ENCODE measurements around the gene C4orf50.

C4orf50 gene

GRCh38 chr4:6018331-6018730 is at the start of gene C4orf50:
Gene C4orf50, minus strand, starts transcription at chr4:6018431.
- no peak for DNase-seq

- no peak for DNase-seq
Observed at GRCh38 chr4:6065934-6066590, 47.8 kb upstream of the C4orf50 start.

DNA sequence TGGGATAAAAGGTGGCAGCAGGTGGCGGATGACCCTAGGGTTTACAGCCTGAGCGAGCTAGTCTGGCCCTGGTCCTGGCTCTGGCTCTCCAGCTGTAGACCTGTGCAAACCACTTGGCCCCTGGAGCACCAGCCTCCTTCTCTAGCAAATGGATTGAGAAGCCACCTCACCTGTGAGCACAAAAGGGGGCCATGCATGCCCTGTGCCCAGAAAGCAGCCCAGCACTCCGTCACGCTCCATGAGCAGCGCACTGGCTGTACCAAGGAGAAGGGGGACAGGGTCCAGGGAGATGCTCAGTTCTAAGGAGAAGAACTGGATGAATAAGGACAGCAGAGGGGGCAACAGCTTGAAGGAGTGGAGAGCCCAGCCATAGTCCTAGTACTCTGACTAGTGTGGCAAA is 46.9 kb upstream of the C4orf50 start:
- DNase-seq: no peak

GRCh38 chr4:6064383-6064782 is 46.2 kb upstream of the C4orf50 start:
- DNase-seq: no peak

DNA sequence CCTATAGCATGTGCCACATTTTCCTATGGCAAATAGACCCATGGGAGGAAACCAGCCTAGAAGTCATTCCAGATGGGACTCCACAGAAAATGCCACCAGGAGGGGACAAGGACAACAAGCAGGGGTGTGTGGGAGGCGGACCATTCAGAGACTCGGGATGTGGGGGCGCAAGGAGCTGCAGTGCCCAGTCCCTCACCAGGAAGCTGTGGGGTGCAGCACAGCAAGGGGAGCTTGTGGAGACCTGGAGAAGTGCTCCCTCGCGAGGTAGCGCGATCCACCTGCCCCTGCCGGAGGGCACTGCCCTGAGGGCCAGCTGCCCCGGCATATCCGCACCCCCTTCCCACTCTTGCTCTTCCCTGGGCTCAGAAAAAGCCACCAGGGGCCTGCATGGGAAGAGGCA is 45.5 kb upstream of the C4orf50 start:
- no peak for DNase-seq

GRCh38 chr4:6062133-6062532 is 43.9 kb upstream of the C4orf50 start:
- DNase-seq: no peak

- DNase-seq: no peak
Observed at GRCh38 chr4:6059375-6059805, 41.2 kb upstream of the C4orf50 start.

DNA sequence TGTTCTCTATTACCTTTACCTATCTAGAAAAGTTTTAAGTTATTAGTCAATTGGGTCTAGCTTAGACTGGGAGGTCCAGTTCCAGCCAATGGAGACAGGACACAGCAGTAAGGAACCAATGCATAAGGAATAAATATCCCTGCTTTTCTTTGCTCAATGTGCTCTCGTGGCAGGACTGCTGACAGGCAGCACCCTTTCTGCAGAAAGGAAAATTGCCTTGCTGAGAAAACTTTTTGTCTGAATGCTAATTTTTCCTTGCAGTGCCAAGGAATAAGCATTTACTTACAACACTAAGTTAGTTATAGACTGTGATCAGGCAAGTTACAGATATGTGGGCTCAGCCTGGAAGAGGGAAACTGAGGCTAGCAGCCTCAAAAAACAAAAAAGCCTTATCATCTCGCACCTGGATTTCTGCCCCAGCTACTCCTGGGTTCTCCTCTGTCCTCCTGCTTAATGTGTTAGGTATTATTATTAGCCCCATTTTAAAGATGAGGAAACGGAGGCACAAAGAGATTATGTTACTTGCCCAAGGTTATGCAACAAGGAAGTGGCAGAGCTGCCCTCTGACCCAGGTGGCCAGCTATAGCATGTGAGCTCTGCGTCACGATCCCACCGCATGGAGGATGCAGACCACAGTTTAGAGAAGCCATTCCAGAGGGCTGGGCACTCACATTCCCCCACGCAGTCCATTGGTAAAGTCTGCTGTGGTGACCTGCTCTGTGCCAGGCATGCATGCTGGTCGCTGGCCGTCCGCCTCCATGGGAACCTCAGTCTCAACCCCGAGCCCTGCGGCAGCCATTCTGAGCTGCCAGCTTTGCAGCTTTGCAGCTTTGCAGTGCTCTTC is 40.5 kb upstream of the C4orf50 start:
- DNase-seq: no peak

- DNase-seq: no peak
Observed at GRCh38 chr4:6056976-6057766, 38.9 kb upstream of the C4orf50 start.

- no peak for DNase-seq
Observed at GRCh38 chr4:6055436-6055835, 37.2 kb upstream of the C4orf50 start.

DNA sequence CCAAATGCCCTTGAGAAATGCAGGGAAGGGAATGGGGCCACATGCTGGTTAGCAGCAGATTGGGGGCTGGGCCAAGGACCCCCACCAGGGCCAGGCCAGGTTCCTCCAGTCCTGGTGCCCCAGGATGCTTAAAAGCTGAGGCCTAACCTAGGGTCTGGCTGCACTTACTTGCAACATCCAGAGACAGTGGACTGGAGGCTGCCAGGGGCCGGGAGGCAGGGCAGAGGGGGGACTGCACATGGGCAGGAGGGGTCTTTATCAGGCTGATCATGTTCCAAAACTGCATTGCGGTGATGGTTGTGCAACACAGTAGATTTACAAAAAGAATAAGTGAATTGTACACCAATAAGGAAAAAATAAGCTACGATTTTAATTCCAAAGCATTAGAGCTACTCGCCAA is 36.8 kb upstream of the C4orf50 start:
- DNase-seq: no peak

DNA sequence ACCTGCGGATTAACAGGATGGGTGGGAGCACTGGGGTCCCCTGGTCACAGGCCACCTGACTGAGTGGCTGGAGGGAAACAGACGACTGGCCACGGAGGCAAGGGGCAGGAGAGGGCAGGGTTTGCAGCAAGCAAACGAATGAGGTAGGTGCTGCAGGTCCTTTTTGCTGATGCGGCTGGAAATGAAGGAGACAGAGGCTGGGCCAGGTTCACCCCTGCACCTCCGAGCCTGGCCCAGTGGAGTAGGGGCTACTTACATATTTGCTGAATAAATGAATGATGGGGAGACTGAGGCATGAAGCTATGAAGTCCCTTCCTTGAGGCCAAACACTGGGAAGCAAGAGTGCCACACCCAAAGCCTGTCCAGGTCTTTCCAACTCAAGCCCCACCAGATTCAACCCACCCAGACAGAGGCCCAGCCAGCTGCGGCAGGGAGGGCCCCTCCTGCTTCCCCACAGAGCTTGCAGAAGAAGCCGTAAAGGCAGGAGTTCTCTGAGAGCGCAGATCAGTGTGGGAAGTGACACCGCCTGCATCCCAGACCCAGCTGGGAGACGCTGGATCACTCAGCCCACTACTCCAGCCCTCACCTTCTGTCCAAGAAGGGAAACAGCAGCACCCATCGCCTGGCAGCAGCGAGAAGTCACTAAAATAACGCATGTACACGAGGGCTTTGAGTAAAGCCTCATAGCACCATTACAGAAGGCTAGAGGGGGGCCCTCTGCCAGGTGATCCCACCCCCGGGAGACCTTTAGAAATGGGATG is 36.1 kb upstream of the C4orf50 start:
- DNase-seq: no peak

- DNase-seq: no peak
Observed at GRCh38 chr4:6052679-6053078, 34.4 kb upstream of the C4orf50 start.

GRCh38 chr4:6050551-6050950 is 32.3 kb upstream of the C4orf50 start:
- no peak for DNase-seq

DNA sequence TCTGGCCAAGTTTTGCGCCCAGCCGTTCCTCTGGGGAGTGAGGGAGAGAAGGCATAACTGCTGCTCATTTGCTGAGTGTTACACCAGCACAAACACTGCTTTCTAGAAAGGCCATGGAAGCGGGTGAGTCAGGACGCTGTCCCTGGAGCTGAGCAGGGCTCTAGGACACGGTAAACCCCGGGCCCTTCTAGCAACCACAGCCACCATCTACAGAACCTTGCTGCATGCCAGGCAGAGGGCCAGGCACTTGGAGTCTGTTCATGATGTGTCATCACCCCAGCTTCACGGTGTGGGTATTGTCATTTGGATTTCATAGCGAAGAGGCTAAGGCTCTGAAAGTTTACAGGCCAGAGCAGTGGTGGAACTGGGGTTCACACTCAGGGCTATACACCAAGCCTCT is 31.8 kb upstream of the C4orf50 start:
- DNase-seq: no peak

DNA sequence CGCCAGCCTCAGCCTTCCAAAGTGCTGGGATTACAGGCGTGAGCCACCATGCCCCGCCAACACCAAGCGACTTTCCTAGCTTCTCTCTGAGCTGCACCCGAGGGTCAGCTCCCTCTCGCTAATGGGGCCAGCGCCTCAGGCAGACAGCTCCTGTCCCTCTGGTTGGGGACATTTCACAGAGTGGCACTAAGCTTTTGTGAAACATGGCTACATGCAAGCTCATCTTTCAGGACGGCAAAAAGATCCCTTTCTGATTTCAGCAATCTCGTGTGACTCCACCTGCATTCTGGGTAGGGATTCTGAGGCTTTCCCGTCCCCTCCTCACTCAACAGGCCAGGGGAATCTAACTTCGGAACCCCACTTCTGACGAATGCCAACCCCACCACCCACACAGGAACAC is 31.0 kb upstream of the C4orf50 start:
- DNase-seq: no peak

DNA sequence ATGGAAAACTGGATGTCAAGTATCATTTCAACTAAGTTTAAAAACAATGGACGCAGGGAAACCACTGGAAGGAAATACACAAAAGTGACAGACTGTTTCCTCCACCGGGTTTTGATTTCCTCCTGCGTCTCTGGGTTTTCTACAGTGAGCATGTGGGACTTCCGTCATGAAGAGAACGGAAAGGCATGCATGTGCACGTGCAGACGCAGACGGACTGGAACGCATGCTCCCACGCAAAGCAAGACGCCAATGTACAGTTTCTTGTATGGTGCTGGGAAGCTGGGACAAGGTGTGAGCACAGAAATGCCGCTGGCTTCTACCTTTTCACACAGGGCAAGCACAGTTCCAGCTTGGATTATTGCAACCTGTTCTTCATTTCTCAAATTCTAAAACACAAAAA is 30.3 kb upstream of the C4orf50 start:
- DNase-seq: no peak

- no peak for DNase-seq
Observed at GRCh38 chr4:6047130-6047673, 29.0 kb upstream of the C4orf50 start.

DNA sequence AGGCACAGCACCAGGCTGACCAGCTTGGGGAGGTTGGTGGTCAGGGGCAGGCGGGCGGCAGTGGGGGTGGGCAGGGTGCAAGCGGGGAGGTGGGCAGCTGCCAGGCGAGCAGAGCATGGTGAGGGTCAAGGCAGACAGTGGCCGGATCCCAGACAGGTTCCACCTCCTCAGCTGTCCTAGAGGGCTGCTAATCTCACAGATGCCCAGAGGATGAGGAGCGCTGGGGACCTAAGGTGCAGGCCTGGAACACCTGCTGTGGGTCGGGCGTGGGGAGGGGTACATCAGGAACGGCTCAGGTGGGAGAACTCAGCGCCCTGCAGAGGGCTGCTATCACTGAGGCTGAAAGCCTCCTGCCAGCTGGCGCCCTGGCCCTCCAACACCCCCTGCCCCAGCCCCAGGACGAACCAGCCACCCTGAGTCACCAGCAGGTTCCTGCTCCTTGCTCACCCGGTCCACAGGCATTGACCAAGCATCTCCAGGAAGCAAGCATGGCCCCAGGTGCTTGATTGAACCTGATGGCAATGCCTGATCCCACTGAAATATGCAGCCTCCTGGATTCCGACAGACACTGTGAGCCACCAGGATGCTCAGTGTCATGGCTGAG is 28.4 kb upstream of the C4orf50 start:
- no peak for DNase-seq

DNA sequence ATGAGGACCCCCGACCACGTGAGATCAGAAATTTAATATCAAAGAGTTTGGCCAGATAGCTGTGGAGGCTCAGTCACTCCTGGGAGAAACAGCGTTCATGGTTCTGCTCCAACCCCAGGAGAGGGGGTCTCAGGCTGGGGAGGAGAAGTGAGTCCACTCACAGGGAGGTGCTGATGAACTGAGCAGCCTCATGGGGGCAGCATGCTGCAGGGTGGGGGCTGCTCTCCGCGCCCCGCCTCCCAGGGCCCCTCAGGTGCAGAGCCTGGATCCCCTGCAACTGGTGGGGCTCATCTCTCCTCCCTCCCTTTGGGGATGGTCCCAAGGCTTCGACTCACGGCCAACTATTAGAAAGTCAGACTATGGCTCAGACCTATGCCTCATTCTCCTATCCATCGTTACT is 26.6 kb upstream of the C4orf50 start:
- no peak for DNase-seq

- no peak for DNase-seq
Observed at GRCh38 chr4:6044276-6044675, 26.0 kb upstream of the C4orf50 start.

DNA sequence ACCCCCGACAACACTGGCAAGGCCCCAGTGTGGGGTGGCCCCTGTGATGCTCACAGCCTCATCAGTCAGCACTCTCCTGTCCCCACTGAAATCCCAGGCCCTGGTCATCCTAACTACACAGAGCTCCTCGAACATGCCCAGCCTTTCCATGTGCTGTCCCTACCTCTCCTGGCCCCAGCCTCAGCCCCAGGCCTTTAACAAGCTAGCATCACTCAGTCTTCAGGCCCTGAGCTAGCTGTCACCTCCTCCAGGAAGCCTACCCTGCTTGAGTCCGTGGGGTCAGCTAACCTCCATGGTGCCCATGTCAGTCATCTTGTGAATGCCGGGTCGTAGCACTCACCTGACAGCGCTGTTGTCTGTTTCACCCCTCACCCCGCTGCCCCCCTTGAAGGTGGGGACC is 25.6 kb upstream of the C4orf50 start:
- no peak for DNase-seq
